Activated CD8-positive, alpha-beta memory T cell treated with anti-CD3 and anti-CD28 coated beads for 48 hours (primary cell): ENCODE results near the gene KIF7.
"Not testable (repeated sequence)": the region's sequence is repeated elsewhere in the genome, so short reads cannot be mapped to it uniquely, and the experiment has no call there.

Source experiments
- DNase-seq, 3 experiments: peaks; one replicate each; pipeline ENCODE4 v3.0.0-alpha.2; 2020; ENCODE audit warnings: low read depth in 2 of 3, low spot score in 2 of 3

The KIF7 gene

DNA sequence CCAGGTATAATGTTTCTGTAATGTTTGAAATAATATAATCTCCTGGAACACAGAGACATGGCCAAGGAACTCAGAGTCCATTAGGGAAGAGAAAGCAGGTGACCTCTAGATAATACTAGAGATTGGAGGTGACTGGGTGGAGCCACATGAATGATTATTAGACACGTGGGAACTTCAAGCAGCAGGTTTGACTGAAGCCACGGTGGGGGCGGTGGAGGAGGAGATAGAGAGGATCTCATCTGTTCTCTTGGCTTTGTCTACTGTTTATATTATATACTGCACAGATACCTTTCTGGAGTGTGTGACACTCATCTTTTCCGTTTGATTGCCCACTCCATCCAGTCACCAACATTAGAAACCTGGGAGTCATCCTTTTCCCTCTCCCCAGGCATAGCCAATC is 33.7 kb downstream of the KIF7 start:
- no peak for DNase-seq

DNA sequence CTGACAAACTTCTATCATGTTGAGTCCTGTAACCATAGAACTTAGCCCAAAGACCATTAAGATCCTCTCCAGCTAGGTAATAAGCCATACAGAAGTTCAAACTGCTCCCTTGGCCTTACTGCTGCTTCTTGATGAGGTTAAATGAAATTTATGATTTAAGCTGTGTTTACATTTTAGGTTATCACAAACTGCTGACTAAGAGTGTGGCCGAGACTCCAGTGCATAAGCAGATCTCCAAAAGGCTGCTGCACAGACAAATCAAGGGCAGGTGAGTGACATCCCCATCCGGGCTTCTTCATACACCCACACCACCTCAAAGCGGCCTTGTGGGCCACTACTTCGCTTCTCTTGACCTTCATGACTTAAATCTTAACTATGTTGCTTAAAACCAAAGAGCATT is 39.0 kb downstream of the KIF7 start:
- no peak for DNase-seq

DNA sequence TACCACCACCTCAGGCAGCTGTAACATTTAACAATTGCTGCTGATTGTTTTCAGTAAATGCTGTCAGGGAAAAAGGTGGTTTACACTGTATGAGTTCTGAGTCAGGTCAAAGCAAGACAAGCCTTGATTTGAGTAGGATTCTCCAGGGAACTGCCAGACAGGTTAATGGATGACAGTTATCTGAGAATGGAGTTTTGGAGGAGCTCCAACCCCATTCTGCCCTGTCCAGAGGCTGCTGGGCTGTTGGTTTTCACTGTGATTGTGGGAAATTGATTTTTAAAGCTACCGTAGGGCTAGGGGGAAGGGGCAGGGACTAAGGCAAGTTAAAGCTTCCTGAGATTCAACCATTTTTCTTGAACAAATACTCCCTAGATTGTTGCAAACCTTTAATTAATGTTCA is 40.1 kb downstream of the KIF7 start:
- DNase-seq, result no peak

DNA sequence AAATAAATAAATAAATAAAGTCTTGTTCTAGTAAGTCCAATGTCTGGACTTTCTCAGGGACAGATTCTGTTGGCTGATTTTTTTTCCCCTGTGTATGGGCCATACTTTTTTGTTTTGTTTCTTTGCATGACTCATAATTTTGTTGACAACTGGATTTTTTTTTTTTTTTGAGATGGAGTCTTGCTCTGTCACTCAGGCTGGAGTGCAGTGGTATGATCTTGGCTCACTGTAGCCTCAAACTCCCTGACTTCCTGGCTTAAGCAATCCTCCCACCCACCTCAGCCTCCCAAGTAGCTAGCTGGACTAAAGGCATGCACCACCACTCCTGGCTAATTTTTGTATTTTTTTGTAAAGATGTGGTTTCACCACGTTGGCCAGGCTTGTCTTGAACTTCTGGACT is 41.1 kb downstream of the KIF7 start:
- DNase-seq, result no peak

DNA sequence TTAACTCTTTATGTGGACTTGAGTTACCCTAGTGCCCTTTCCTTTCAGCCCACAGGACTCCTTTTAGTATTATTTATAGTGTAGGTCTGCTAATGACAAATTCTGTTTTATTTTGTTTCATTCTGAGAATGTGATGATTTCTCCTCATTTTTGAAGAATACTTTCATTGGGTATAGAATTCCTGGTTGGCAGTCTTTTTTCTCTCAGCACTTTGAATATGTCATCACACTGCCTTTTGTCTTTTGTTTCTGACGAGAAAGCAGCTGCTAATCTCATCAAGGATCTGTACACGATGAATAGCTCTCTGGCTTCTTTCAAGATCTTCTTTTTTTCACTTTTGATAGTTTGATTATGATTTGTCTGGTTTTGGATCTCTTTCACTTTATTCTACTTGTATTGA is 42.2 kb downstream of the KIF7 start:
- DNase-seq, result no peak

DNA sequence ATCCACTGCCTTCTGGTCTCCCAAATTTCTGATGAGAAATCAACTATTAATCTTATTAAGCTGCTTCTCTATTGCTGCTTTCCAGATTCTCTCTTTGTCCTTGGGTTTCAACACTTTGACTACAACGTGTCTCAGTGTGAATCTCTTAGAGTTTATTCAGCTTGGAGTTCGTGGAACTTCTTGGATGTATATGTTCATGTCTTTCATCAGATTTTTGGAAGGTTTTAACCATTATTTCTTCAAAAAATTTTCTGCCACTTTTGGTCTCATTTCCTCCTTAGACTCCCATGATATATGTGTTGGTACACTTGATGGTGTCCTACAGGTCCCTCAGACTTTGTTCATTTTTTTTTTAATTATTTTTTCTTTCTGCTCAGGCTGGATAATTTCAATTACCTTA is 44.0 kb downstream of the KIF7 start:
- no peak for DNase-seq

DNA sequence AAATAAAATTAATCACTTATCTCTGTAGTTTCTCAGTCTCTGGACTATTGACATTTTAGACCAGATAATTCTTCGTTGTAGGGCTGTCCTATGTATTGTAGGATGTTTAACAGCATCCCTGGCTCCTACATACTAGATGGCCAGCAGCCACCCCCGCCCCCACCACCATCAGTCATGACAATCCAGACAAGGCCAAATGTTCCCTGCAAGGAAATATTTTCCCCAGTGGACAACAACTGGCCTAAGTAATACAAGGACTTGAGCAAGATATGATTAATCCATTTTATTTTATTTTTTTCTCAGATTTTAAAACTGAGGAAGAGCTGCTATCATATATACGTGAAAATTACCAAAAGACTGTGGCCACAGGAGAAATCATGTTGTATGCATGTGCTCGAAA is 56.2 kb downstream of the KIF7 start:
- DNase-seq, result no peak

DNA sequence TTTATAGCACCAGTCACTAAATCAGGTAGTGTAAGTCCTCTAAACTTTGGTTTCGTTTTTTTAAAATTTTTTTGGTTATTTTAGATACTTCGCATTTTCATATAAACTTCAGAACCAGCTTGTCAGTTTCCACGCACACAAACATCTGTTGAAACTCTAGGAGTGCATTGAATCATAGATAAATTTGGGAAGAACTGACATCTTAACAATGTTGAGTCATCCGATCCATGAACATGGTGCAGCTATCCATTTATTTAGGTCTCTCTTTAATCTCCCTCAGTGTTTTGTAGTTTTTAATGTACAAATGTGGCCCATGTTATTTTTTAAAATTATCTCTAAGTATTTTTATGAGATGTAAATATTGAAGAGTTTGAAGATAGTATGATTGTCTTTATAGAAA is 62.2 kb downstream of the KIF7 start:
- DNase-seq, result no peak

DNA sequence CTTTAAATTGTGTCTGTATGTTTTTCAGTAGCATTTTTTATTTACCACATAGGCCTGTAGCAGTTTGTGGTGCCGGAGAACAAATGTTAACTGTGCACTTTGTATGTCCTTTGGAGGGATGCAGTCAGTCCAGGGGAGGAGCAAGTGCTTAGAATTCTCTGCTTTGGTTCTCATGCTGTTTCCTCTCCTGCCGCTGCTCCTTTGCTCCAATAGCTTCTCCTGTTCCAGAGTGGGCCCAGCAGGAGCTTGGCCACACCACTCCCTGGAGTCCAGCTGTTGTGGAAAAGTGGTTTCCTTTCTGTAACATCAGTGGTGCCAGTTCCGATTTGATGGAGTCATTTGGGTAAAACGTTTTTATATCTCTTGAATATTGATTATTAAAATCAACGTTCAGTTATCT is 63.4 kb downstream of the KIF7 start:
- DNase-seq, result no peak

DNA sequence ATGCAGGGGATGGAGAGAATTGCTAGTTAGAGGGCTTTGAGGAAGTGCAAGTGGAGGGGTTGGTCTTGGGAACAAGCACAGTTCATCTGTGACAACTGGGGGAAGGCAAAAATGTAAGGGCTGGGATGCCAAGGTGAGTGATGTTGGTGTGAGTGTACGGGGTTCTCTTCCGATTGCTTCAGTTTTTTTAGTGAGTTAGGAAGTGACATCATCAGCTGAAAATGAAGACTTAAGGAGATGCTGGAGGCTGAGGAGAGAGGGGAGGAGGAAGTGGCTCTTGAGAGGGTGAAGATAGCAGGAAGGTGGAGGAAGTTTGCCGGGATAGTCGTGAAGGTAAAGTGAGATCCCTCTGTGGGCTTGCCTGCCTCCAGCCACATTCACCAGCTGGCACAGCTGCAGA is 67.3 kb downstream of the KIF7 start:
- DNase-seq, result no peak

DNA sequence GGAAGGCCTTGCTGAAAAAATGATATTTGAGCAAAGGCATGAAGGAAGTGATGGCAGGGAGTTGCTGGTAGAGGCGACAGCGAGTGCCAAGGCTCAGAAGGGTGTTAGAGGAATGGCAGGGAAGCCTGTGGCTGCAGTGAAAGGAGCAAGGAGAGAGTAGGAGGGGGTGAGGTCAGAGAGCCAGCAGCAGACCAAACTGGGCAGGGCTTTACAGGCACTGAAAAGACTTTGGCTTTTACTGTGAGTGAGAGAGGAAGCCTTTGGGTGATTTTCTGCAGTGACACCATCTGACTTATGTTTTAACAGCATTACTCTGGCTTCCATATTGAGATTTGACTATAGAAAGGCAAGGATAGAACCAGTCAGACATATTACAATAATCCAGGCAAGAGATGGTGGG is 68.6 kb downstream of the KIF7 start:
- no peak for DNase-seq

DNA sequence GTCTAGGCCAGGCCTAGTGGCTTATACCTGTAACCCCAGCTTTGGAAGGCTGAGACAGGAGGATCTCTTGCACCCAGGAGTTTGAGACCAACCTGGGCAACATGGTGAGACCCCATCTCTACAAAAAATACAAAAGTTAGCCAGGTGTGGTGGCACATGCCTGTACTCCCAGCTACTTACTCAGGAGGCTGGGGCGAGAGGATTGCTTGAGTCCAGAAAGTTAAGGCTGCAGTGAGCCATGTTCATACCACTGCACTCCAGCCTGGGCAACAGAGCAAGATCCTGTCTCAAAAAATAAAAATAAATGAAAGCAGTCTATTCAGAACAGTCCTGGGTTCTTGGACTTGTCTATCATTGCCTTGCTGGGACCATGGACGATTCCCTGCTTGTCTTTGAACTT is 74.5 kb downstream of the KIF7 start:
- not testable (repeated sequence) for DNase-seq

DNA sequence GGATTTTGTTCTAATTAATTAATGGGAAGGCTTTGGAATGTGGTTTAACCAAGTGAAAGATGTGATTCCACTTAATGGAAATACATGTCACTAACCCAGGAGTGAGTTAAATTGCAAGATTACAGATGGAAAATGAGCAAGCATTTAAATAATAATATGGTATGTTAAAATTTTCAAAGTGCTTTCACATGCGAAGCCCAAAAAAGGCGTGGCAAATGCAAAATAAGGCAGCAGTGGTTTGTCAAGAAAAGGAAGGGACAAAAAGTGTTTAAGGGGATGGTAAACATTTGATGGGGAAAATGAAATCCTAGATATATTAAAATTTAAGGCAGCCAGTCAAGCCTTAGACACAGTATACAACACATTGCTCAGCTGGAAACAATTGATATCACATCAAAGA is 77.1 kb downstream of the KIF7 start:
- no peak for DNase-seq
